NCI-H1930 (cell line): ENCODE results near the gene SCRT2.

Experiments
- DNase-seq, 2 experiments: peaks; one replicate each; lab custom pipeline; 2025; lab: John Stamatoyannopoulos, UW

The SCRT2 gene

GRCh38 chr20:672963-673602, 2.5 kb downstream of the SCRT2 start:
- DNase-seq, result no peak

DNA sequence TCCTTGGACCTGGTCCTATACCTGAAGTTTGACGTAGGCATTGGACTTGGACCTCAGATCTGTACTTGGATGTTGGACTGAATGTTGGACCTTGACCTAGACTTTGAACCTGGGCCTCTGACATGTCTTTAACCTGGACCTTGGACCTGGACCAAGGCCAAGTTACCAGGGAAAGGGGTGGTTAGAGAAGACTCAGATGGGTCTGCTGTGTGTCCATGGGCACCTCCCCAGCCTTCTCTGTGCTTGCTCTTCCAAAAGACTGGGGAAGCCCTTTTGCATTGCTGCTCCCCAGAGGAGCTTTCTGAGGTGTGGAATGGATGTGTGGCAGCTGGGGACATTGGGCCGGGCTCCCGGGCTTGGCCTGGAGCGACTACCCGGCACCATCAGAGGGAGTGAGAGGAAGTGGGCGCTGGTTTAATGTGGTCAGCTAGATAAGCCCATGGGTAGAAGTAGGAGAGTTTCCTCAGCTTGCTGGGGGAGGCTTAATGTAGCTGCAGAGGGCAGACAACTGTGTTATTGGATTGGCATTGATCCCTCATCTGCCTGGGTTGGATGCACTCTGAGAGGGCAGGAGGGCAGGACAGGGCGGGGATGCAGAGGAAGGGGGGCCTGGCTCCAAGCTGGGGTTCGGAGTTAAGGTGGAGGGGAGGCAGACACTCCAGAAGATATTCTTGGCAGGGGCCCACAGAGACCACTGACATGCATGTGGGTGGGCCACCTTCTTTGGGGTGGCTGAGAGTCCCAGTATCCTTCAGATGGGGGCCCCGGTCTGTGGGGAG, 4.2 kb downstream of the SCRT2 start:
- no peak for DNase-seq

GRCh38 chr20:669573-669972, 6.0 kb downstream of the SCRT2 start:
- DNase-seq, result no peak

DNA sequence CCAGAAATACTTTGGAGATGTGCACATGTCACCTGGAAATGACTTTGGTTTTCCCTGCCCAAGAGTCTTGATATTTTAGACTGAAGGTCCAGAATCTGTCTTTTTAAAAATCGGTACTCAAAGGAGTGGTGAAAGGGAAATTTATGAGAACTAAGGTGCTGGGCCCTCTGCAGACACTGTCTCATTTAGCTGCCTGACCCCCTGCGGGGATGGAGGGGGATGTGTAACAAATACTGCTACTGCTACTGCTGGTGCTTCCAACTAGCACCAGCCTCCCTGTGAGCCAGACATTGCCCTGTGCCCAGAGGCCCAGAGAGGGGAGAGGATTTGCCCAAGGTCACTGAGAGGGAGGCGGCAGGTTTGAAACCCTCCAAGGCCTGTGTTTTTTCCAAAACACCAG, 7.0 kb downstream of the SCRT2 start:
- DNase-seq, result no peak

GRCh38 chr20:668050-668449, 7.6 kb downstream of the SCRT2 start:
- no peak for DNase-seq

DNA sequence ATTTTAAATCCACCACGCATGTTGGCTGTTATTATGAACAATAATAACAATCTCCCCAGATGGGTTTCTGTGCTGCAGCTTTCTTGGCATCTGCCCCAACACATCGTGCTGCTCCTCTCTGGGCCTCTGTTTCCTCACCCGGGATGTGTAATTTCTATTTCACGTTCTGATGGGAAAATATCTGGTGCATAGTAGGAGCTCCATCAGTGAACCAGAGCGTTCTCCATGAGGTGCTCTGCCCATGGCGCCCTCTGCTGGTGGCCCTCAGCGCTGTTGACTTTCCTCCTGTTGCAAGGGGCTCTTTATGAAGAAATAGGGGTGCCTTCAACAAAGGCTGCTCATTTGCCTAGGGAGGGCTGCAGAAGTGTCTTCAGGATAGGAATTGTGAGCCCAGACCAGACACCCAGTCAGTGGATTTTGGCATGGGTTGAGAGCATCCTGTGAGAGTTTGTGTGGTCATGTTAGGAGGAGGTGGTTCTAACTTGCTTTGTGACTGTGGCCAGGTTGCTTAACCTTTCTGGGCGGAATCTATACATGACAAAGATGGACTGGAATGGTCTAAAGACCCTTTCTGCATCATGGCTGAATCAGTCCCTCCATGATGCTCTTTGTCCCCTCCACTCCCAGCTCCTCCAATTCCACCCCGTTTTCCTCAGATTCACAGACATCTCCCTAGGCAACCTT, 8.1 kb downstream of the SCRT2 start:
- peak in 1 of 2 experiments; percentile 60 for DNase-seq

DNA sequence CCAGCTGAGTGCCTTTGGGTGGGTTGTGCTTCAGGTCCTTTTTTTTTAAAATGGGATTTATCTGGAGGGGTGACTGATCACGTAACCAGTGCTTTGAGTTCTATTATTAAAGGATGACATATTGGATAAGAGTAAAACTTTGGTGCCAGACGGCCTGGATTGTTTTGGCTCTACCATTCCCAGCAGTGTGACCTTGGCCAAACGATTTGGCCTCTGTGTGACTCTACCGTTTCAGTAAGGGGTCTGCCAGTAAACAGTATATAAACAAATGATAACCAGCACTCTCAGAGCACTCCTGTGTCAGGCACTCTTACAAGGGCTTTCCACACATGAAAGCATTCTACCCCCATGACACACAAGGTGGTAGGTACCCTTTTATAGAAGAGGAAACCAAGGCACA, 8.7 kb downstream of the SCRT2 start:
- no peak for DNase-seq

- DNase-seq, result no peak
Measured at GRCh38 chr20:665276-665675, 10.3 kb downstream of the SCRT2 start.

DNA sequence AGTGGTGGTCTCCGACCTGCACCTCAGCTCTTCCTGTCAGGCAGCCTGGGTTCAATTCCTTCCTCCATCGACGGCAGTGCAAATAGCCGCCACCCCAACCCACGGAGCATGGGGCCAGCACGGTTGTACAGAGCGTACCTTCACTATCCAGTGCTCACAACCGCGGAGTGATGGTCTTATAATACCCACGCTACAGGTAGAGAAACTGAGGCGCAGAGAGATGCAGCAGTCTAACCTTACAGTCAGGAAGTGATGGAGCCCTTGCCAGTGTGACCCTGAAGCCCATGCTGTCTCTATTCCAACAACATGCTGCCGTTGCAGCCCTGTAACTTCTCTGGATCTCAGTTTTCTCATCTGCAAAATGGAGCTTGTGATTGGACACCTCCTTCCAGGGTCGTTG, 11.0 kb downstream of the SCRT2 start:
- no peak for DNase-seq

DNA sequence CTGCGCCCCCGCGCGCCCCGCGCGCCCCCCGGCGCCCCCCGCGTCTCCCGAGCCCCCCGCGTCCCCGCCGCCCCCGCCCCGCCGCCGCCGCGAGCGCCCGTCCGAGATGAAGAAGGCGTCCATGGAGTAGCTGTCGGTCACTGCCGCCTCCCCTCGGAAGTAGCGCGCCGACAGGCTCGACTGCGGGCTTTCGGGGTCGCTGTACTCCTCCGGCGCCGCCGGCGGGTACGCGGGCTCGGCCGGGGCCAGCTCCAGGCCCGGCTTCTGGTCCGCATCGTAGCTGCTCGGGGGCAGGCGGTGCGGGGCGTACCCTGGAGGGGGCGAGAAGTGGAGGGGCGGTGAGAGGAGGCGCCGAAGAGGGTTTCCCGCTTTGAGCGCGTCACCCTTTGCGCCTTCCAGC, 11.5 kb downstream of the SCRT2 start:
- DNase-seq, result no peak

DNA sequence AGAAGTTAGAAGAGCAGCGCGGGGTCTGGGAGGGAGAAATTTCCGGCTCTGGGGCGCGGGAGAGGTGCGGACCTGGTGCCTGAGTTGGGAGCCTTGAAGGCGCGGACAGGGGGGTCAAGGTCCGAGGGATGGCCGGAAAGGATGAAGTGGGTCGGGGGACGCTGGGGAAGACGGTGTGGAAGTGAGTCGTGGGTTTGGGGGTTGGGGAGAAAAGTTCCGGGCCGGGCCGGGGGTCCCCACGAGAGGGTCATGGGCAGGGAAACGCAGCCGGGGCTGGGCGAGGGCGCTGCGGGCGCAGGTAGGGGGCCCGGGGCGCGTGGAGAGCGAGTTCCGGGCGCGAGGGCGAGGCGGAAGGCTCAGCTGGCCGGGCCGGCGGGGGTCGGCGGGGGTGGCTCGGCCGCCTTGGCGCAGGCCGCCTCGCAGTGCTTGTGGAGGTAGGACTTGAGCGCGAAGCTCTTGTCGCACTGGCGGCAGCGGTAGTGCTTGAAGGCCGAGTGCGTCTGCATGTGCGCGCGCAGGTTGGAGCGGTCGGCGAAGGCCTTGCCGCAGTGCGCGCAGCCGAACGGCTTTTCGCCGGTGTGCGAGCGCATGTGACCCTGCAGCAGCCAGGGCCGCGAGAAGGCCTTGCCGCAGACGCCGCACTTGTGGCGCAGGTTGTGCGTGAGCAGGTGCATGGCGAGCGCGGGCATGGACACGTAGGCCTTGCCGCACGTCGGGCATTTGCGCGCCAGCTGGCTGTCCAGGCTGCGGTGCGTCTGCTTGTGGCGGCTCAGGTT, 12.1 kb downstream of the SCRT2 start:
- DNase-seq, result peak; percentile 49 to 62

GRCh38 chr20:662277-663192, 13.1 kb downstream of the SCRT2 start:
- DNase-seq, result no peak

GRCh38 chr20:661474-662270, 13.9 kb downstream of the SCRT2 start:
- no peak for DNase-seq

GRCh38 chr20:658731-659291, 16.8 kb downstream of the SCRT2 start:
- DNase-seq, result no peak

DNA sequence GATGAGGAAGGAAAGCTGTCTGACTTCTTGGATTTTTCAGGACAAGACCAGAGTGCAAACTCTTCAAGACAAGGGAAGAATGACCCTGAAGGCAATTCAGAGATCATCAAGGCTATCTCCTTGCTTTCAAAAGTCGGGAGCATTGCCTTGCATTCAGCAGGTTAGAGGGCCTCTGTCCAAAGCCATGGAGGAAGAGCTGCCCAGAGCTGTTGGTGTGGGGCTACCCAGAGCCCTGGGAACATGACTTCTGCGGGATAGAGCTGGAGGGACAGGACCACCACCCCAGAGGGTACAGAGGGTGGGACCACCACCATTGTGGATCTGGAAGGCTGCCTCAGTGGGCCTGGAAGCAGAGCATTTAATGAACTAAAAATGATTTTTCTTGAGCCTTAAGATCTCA, 17.4 kb downstream of the SCRT2 start:
- no peak for DNase-seq

GRCh38 chr20:655726-656624, 19.6 kb downstream of the SCRT2 start:
- no peak for DNase-seq

- no peak for DNase-seq
Measured at GRCh38 chr20:654417-654750, 21.2 kb downstream of the SCRT2 start.

DNA sequence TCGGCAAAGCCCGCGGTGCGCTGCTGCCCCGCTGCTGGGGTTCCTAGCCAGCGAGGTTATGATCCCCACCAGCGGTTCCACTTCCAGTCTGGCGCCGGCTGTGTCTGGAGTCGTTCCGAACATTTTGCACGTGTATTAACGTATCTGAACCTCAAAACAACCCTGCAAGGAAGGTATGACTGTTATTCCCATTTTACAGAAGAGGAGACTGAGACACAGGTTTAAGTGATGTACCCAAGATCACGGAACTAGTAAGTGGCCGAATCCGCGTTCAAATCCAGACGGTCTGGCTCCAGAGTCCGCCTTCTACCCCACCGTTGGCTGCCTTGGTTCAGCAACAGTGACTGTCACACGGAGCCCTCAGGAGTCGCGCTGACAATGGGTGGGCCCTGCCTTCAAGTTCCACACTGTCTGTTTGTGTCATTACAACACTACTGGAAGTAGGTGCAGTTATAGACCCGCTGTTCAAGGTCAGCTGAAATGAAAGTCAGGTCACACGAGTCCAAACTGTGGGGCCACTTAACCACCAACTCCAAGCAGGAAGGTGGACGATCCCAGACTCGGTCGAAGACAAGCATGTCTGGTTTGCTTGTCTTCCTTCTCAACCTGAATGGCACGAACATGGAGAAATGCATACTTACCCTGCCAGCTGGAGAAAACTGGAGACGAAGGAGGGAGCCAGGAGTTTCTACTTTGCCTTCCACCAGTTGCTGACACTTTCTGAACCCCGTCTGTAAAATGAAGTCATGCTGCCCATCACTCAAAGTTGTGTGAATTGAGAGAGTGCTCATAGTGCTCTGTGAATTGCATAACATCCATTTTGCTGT, 21.8 kb downstream of the SCRT2 start:
- DNase-seq, result no peak
